Loucy (cell line): Measurements from ENCODE around the gene BBOX1.

ENCODE experiments used
- H2AFZ ChIP-seq: fragments of 200-600 bp; sonication (generic); 2 replicates; pipeline ENCODE4 v1.6.0; 2016; ENCODE audit warnings: antibody characterized with exemption, mild to moderate bottlenecking, low read length, moderate library complexity
- H3F3A ChIP-seq: fragments of 200-600 bp; 2 replicates; pipeline ENCODE4 v1.6.0; 2016; ENCODE audit warnings: antibody characterized with exemption, low read depth, mild to moderate bottlenecking
- H3K27me3 ChIP-seq: fragments of 200-600 bp; sonication (generic); 2 replicates; pipeline ENCODE4 v1.6.1; 2014; ENCODE audit warnings: low read length, mild to moderate bottlenecking; ENCODE audit not compliant: insufficient read depth, poor library complexity, severe bottlenecking
- H3K36me3 ChIP-seq: fragments of 200-600 bp; sonication (generic); 2 replicates; pipeline ENCODE4 v1.6.1; 2016; ENCODE audit warnings: low read length; ENCODE audit not compliant: insufficient read depth
- H3K4me1 ChIP-seq: fragments of 200-600 bp; sonication (generic); 2 replicates; pipeline ENCODE4 v1.5.1; 2014; ENCODE audit warnings: low read length, mild to moderate bottlenecking; ENCODE audit not compliant: insufficient read depth, poor library complexity, severe bottlenecking
- H3K4me2 ChIP-seq: fragments of 200-600 bp; sonication (generic); 2 replicates; pipeline ENCODE4 v1.6.0; 2014; ENCODE audit warnings: antibody characterized with exemption, low read length, low read depth, mild to moderate bottlenecking; ENCODE audit not compliant: poor library complexity, severe bottlenecking
- H3K4me3 ChIP-seq: fragments of 200-600 bp; sonication (generic); 2 replicates; pipeline ENCODE4 v1.5.1; 2014; ENCODE audit warnings: low read length, mild to moderate bottlenecking, mixed read lengths; ENCODE audit not compliant: poor library complexity, severe bottlenecking
- H3K79me2 ChIP-seq: fragments of 200-600 bp; sonication (generic); 2 replicates; pipeline ENCODE4 v1.6.1; 2014; ENCODE audit warnings: low read length; ENCODE audit not compliant: insufficient read depth
- H3K9ac ChIP-seq: fragments of 200-600 bp; sonication (generic); 2 replicates; pipeline ENCODE4 v1.6.0; 2014; ENCODE audit warnings: mild to moderate bottlenecking, low read depth, low read length, moderate library complexity; ENCODE audit not compliant: poor library complexity, severe bottlenecking
- H3K9me2 ChIP-seq: fragments of 200-600 bp; sonication (generic); replicated peaks from 2 replicates; pipeline ENCODE4 v1.6.1; 2016; ENCODE audit warnings: low read depth, low read length, mixed read lengths
- H3K9me3 ChIP-seq: fragments of 200-600 bp; sonication (generic); 2 replicates; pipeline ENCODE4 v1.6.1; 2014; ENCODE audit warnings: mild to moderate bottlenecking, antibody characterized with exemption, low read length, low read depth; ENCODE audit not compliant: insufficient read depth
- H4K20me1 ChIP-seq: fragments of 200-600 bp; sonication (generic); 2 replicates; pipeline ENCODE4 v1.6.0; 2014; ENCODE audit warnings: antibody characterized with exemption, low read length, mild to moderate bottlenecking; ENCODE audit not compliant: insufficient read depth, poor library complexity, severe bottlenecking
- CTCF ChIP-seq: fragments of 200-600 bp; sonication (generic); conservative IDR thresholded peaks from 2 replicates; pipeline ENCODE4 v1.5.1; 2014; ENCODE audit warnings: mild to moderate bottlenecking, antibody characterized with exemption, low read length
- EZH2phosphoT487 ChIP-seq: fragments of 200-600 bp; IDR thresholded peaks from 2 replicates; pipeline ENCODE4 v1.6.1; 2018; ENCODE audit warnings: antibody characterized with exemption, mild to moderate bottlenecking, moderate library complexity, borderline replicate concordance

Gene BBOX1

GRCh38 chr11:27002431-27002830 lies 38.2 kb upstream of the BBOX1 start:
- no peaks in the 10 kb centered on the region for H3K9me2 ChIP-seq
- H2AFZ ChIP-seq: no peak overlapping the region
- H3K36me3 ChIP-seq: no peaks in the 10 kb centered on the region
- no peaks in the 10 kb centered on the region for H3F3A ChIP-seq
- peaks cover 26% of the 10 kb centered on the region for H3K4me1 ChIP-seq
- H3K4me2 ChIP-seq: no peak overlapping the region
- no peak overlapping the region for H3K9ac ChIP-seq
- no peak for TF ChIP-seq EZH2phosphoT487
- TF ChIP-seq CTCF: no peak
- H3K27me3 ChIP-seq: no peaks in the 10 kb centered on the region
- no peaks in the 10 kb centered on the region for H3K79me2 ChIP-seq
- H3K9me3 ChIP-seq: no peaks in the 10 kb centered on the region
- no peaks in the 10 kb centered on the region for H4K20me1 ChIP-seq
- no peak overlapping the region for H3K4me3 ChIP-seq

GRCh38 chr11:27002838-27003237 lies 37.8 kb upstream of the BBOX1 start:
- Histone ChIP-seq H3K36me3 (no peaks in the 10 kb centered on the region), H3K9me3 (no peaks in the 10 kb centered on the region), H3K79me2 (no peaks in the 10 kb centered on the region), H3K4me1 (peaks cover 26% of the 10 kb centered on the region), H3K4me2 (no peak overlapping the region), H4K20me1 (no peaks in the 10 kb centered on the region), H3K4me3 (no peak overlapping the region), H3K27me3 (no peaks in the 10 kb centered on the region), H2AFZ (peak overlapping the region; percentile 56; the same call in 1 of the 2 replicates), H3K9ac (no peak overlapping the region), H3K9me2 (no peaks in the 10 kb centered on the region), H3F3A (no peaks in the 10 kb centered on the region)
- no peak for TF ChIP-seq CTCF
- no peak for TF ChIP-seq EZH2phosphoT487

- Histone ChIP-seq H2AFZ (no peak overlapping the region), H3K4me2 (no peak overlapping the region)
Measured at GRCh38 chr11:27004103-27004502, 36.5 kb upstream of the BBOX1 start.

More at GRCh38 chr11:27004103-27004502, 36.5 kb upstream of the BBOX1 start:
- H3F3A ChIP-seq: no peaks in the 10 kb centered on the region
- no peak overlapping the region for H3K4me3 ChIP-seq
- H3K9me3 ChIP-seq: no peaks in the 10 kb centered on the region
- peaks cover 30% of the 10 kb centered on the region for H3K4me1 ChIP-seq
- no peaks in the 10 kb centered on the region for H3K9me2 ChIP-seq
- no peaks in the 10 kb centered on the region for H4K20me1 ChIP-seq
- TF ChIP-seq EZH2phosphoT487 (no peak), CTCF (no peak)
- H3K36me3 ChIP-seq: no peaks in the 10 kb centered on the region
- no peaks in the 10 kb centered on the region for H3K27me3 ChIP-seq
- H3K9ac ChIP-seq: no peak overlapping the region
- no peaks in the 10 kb centered on the region for H3K79me2 ChIP-seq
